K562 (cell line): ENCODE measurements around the gene DUSP19. TPM values are rescaled to one million over a fixed set of nuclear protein-coding genes. Genes with fewer than 3 reads are reported as not detected.

Experiments used
- ATAC-seq: fragments of 200-7000 bp; cut with Tn5 transposase; 3 replicates; pipeline ENCODE4 v1.9.1; 2020; ENCODE audit warnings: moderate library complexity
- Bru-seq: library from RNA; stranded (reverse); fragments of 400-500 nt; gene quantifications from one replicate; lab custom pipeline; 2021; lab: Mats Ljungman, UMichigan
- BruChase-seq, 2 experiments: library from RNA; stranded (reverse); fragments of 400-500 nt; gene quantifications; one replicate each; lab custom pipeline; 2021; lab: Mats Ljungman, UMichigan
- BruUV-seq: library from RNA; stranded (reverse); fragments of 400-500 nt; replicated peaks from 2 replicates; lab custom pipeline; 2021; lab: Mats Ljungman, UMichigan
- CTCF ChIA-PET: fragments of 300-600 bp; formaldehyde crosslinking; extraction: SDS; loops from one replicate; lab custom pipeline; 2021; ENCODE audit warnings: low intra/inter-chr PET ratio; lab: Yijun Ruan, JAX
- POLR2A ChIA-PET: fragments of 300-600, 350-650 bp; sonication (Branson Sonifier 250); formaldehyde crosslinking; extraction: SDS; loops from one replicate; lab custom pipeline; 2021; ENCODE audit warnings: antibody characterized with exemption, inconsistent platforms; lab: Yijun Ruan, JAX
- DNase-seq, 4 experiments: peaks; one replicate each; pipeline versions ENCODE4 v3.0.0 to v3.0.0-alpha.2; 2011 to 2018; ENCODE audit warnings: low spot score in 3 of 4, mixed read lengths in 3 of 4; ENCODE audit errors: extremely low read depth in 1 of 4
- FAIRE-seq: peaks from 2 replicates; lab custom pipeline; 2011; peaks lifted over from hg19 to GRCh38; lab: Jason Lieb, UNC
- H2AFZ ChIP-seq: 2 replicates; pipeline ENCODE4 v1.6.0; 2011; ENCODE audit warnings: low read depth, low read length, control low read depth, inconsistent platforms
- H3K27ac ChIP-seq: fragments of 200-600 bp; 3 replicates; pipeline ENCODE4 v1.8.0; 2011; ENCODE audit warnings: low read depth, mild to moderate bottlenecking, control low read depth, inconsistent platforms, low read length, moderate library complexity, mixed read lengths; ENCODE audit errors: extremely low read depth
- H3K27me3 ChIP-seq, 2 experiments: fragments of 300-600 bp in 1 of 2; 2 replicates in 1 of 2; 3 replicates in 1 of 2; pipeline versions ENCODE4 v1.6.0 to v1.8.0; 2011; ENCODE audit warnings: inconsistent platforms in 2 of 2, low read length in 2 of 2, mild to moderate bottlenecking in 1 of 2, mixed read lengths in 1 of 2, moderate library complexity in 1 of 2; ENCODE audit not compliant: control insufficient read depth in 2 of 2, insufficient read depth in 2 of 2
- H3K36me3 ChIP-seq: fragments of 300-600 bp; 3 replicates; pipeline ENCODE4 v1.8.0; 2011; ENCODE audit warnings: mild to moderate bottlenecking, low read length, inconsistent platforms; ENCODE audit not compliant: control insufficient read depth, insufficient read depth
- H3K4me1 ChIP-seq, 2 experiments: fragments of 200-600 bp in 1 of 2; replicated peaks in 1 of 2; 2 replicates in 1 of 2; 3 replicates in 1 of 2; pipeline versions ENCODE4 v1.5.1 to v1.8.0; 2011; ENCODE audit warnings: inconsistent platforms in 2 of 2, low read length in 2 of 2, mild to moderate bottlenecking in 1 of 2, mixed read lengths in 1 of 2, moderate library complexity in 1 of 2; ENCODE audit not compliant: control insufficient read depth in 2 of 2, insufficient read depth in 2 of 2
- H3K4me2 ChIP-seq: 2 replicates; pipeline ENCODE4 v1.6.1; 2011; ENCODE audit warnings: low read length, control low read depth, inconsistent platforms, mixed read lengths; ENCODE audit not compliant: insufficient read depth
- H3K4me3 ChIP-seq: fragments of 200-600 bp; sonication (generic), shearing (Covaris generic); 2 replicates; pipeline ENCODE4 v1.5.1; 2016; ENCODE audit warnings: control low read depth, inconsistent platforms
- H3K79me2 ChIP-seq: fragments of 200-600 bp; 3 replicates; pipeline ENCODE4 v1.8.0; 2011; ENCODE audit warnings: low read length, inconsistent platforms; ENCODE audit not compliant: control insufficient read depth, insufficient read depth
- H3K9ac ChIP-seq, 2 experiments: 2 replicates each; pipeline versions ENCODE4 v1.6.0 to v1.6.1; 2011; ENCODE audit warnings: low read depth in 2 of 2, low read length in 2 of 2, control low read depth in 1 of 2, inconsistent platforms in 1 of 2, mild to moderate bottlenecking in 1 of 2, mixed read lengths in 1 of 2; ENCODE audit not compliant: insufficient read depth in 1 of 2
- H3K9me1 ChIP-seq: one replicate; pipeline ENCODE4 v1.6.0; 2011; ENCODE audit warnings: inconsistent platforms, mild to moderate bottlenecking, low read length, moderate library complexity; ENCODE audit not compliant: control insufficient read depth, insufficient read depth
- H3K9me3 ChIP-seq: replicated peaks from 2 replicates; pipeline ENCODE4 v1.5.1; 2011; ENCODE audit warnings: low read depth, low read length, inconsistent platforms; ENCODE audit not compliant: control insufficient read depth, insufficient read depth
- H4K20me1 ChIP-seq: replicated peaks from 2 replicates; pipeline ENCODE4 v1.6.1; 2011; ENCODE audit warnings: low read length, inconsistent platforms, mixed read lengths; ENCODE audit not compliant: control insufficient read depth, insufficient read depth
- EHMT2 ChIP-seq: fragments of 450-650 bp; IDR thresholded peaks from 2 replicates; pipeline ENCODE4 v1.6.1; 2018; ENCODE audit warnings: antibody characterized with exemption
- EP300 ChIP-seq: IDR thresholded peaks from 2 replicates; pipeline ENCODE4 v1.6.1; 2012; ENCODE audit warnings: low read length, improper control_type of control experiment
- ID3 ChIP-seq, 2 experiments: fragments of 250-450 bp in 1 of 2; fragments of 450-650 bp in 1 of 2; sonication (Bioruptor Pico) in 1 of 2; IDR thresholded peaks; 2 replicates each; pipeline versions ENCODE4 v1.6.1 to v1.8.0; 2016 to 2021; ENCODE audit warnings: mild to moderate bottlenecking in 2 of 2, moderate library complexity in 2 of 2, missing compliant biosample characterization in 1 of 2, missing genetic modification characterization in 1 of 2
- MTA3 ChIP-seq: fragments of 450-650 bp; formaldehyde crosslinking; IDR thresholded peaks from 2 replicates; pipeline ENCODE4 v1.6.1; 2017; ENCODE audit warnings: mild to moderate bottlenecking, borderline replicate concordance
- NCOA1 ChIP-seq: fragments of 450-650 bp; IDR thresholded peaks from 2 replicates; pipeline ENCODE4 v1.6.1; 2016; ENCODE audit warnings: low read depth
- NONO ChIP-seq, 2 experiments: fragments of 200-400 bp in 1 of 2; fragments of 450-650 bp in 1 of 2; formaldehyde crosslinking in 1 of 2; IDR thresholded peaks; 2 replicates each; pipeline ENCODE4 v1.6.1; 2017; ENCODE audit warnings: low read depth in 2 of 2, mild to moderate bottlenecking in 2 of 2, moderate library complexity in 2 of 2, low read length in 1 of 2
- NR2C1 ChIP-seq, 2 experiments: fragments of 450-650 bp; IDR thresholded peaks; 2 replicates each; pipeline ENCODE4 v1.6.1; 2017; ENCODE audit warnings: mild to moderate bottlenecking in 2 of 2, antibody characterized with exemption in 1 of 2, inconsistent platforms in 1 of 2, missing compliant biosample characterization in 1 of 2, missing genetic modification characterization in 1 of 2
- NR2F6 ChIP-seq: fragments of 450-650 bp; formaldehyde crosslinking; IDR thresholded peaks from 2 replicates; pipeline ENCODE4 v1.4.0; 2020; ENCODE audit warnings: mild to moderate bottlenecking
- PHTF2 ChIP-seq: fragments of 250-450 bp; sonication (Bioruptor Pico); IDR thresholded peaks from 2 replicates; pipeline ENCODE4 v1.5.0; 2021; ENCODE audit warnings: mild to moderate bottlenecking
- SMARCA5 ChIP-seq: fragments of 450-650 bp; IDR thresholded peaks from 2 replicates; pipeline ENCODE4 v1.6.1; 2016
- ZKSCAN1 ChIP-seq: fragments of 150-350 bp; IDR thresholded peaks from 2 replicates; pipeline ENCODE4 v1.6.1; 2016; ENCODE audit warnings: low read depth, low read length
- ZNF146 ChIP-seq: IDR thresholded peaks from one replicate; pipeline ENCODE4 v1.6.1; 2018; ENCODE audit warnings: missing compliant biosample characterization; ENCODE audit not compliant: unreplicated experiment
- ZNF184 ChIP-seq: sonication (generic); formaldehyde crosslinking; IDR thresholded peaks from 2 replicates; pipeline ENCODE4 v1.5.0; 2020; ENCODE audit warnings: missing genetic modification reagents
- ZNF23 ChIP-seq: fragments of 250-450 bp; sonication (Bioruptor Pico); IDR thresholded peaks from 2 replicates; pipeline ENCODE4 v1.4.0; 2020; ENCODE audit warnings: mild to moderate bottlenecking
- ZNF24 ChIP-seq: fragments of 450-650 bp; IDR thresholded peaks from 2 replicates; pipeline ENCODE4 v1.6.1; 2016
- ZNF274 ChIP-seq: IDR thresholded peaks from 2 replicates; pipeline ENCODE4 v1.6.1; 2011; ENCODE audit warnings: low read depth, mild to moderate bottlenecking, low read length, moderate library complexity, borderline replicate concordance
- WGBS: fragments of 100-300 bp; shearing (Covaris generic); methylation state at CpG from one replicate; pipeline ENCODE4 v1.1.6; 2016; ENCODE audit warnings: low coverage, mixed read lengths; ENCODE audit not compliant: insufficient coverage; ENCODE audit errors: missing lambda C conversion rate; 5-methylcytosine and 5-hydroxymethylcytosine counted together
- in situ Hi-C: fragments of 300-500 bp; cut with MboI; formaldehyde crosslinking; loops from 4 replicates; pipeline ENCODE4 v1.15.0; 2018; ENCODE audit warnings: inconsistent platforms, mixed read lengths
- intact Hi-C: fragments of 100-400 bp; cut with micrococcal nuclease; formaldehyde crosslinking; loops from 2 replicates; pipeline ENCODE4 v1.14.2; 2022
- long read RNA-seq, 3 experiments: library from polyadenylated mRNA in 2 of 3; library from RNA in 1 of 3; unstranded in 2 of 3; stranded (forward) in 1 of 3; transcript quantifications; one replicate each; pipeline ENCODE4 v2.0.0, GENCODE V29; 2019 to 2022
- polyA minus RNA-seq, 3 experiments: library from RNA; depleted of rRNA, polyadenylated mRNA; stranded (reverse); fragments of >200 nt; gene quantifications; 2 replicates each; pipeline ENCODE4 v1.2.3, GENCODE V29; 2011
- polyA plus RNA-seq, 8 experiments: library from polyadenylated mRNA; depleted of rRNA in 4 of 8; stranded (reverse) in 5 of 8; unstranded in 3 of 8; fragments of >200 nt; fragmentation: Nextera tagmentation in 2 of 8; fragmentation: Illumina TruSeq in 1 of 8; extraction: Ambion mirVana in 2 of 8; extraction: Trizol in 1 of 8; gene quantifications; 2 replicates each; pipeline versions ENCODE4 v1.2.1 to v1.2.3, GENCODE V29; 2011 to 2014; ENCODE audit warnings: inconsistent platforms in 1 of 8, missing spikeins in 1 of 8
- total RNA-seq, 7 experiments: library from RNA; depleted of rRNA in 6 of 7; stranded (reverse); fragments of >200 nt in 6 of 7; fragmentation: Illumina TruSeq in 2 of 7; extraction: Trizol in 2 of 7; gene quantifications; 2 replicates each; pipeline versions ENCODE4 v1.2.1 to v1.2.3, GENCODE V29; 2011 to 2021; ENCODE audit warnings: low replicate concordance in 1 of 7

DUSP19 gene, protein sequence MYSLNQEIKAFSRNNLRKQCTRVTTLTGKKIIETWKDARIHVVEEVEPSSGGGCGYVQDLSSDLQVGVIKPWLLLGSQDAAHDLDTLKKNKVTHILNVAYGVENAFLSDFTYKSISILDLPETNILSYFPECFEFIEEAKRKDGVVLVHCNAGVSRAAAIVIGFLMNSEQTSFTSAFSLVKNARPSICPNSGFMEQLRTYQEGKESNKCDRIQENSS
- total RNA-seq (2011; cell fraction: chromatin; rRNA removed; ENCODE audit: low replicate concordance): 1.3 and 2.0 TPM in 2 replicates
- total RNA-seq (2011; cell fraction: nucleolus; rRNA removed): 1.1 and 1.2 TPM in 2 replicates
- total RNA-seq (2011; cell fraction: nucleoplasm; rRNA removed): 2.1 and 2.4 TPM in 2 replicates
- total RNA-seq (2014; rRNA removed) (2.7 and 3.1 TPM in 2 replicates), total RNA-seq (2014; rRNA removed; fragmentation: Illumina TruSeq; extraction: Trizol) (3.5 and 5.6 TPM in 2 replicates), total RNA-seq (2015; rRNA removed; fragmentation: Illumina TruSeq; extraction: Trizol) (3.2 and 3.7 TPM in 2 replicates), total RNA-seq (2021) (3.5 and 4.7 TPM in 2 replicates), polyA plus RNA-seq (2011; rRNA removed) (4.8 and 6.3 TPM in 2 replicates), polyA plus RNA-seq (2014; fragmentation: Illumina TruSeq; extraction: Trizol) (1.2 and 1.6 TPM in 2 replicates), polyA plus RNA-seq (2014; fragmentation: Nextera tagmentation; extraction: Ambion mirVana) (1 to 10 TPM; 2.7 to 3.1 TPM), polyA plus RNA-seq (2014; rRNA removed) (2.0 and 2.7 TPM in 2 replicates), polyA minus RNA-seq (2011; rRNA and poly(A)+ RNA removed) (5.7 and 6.0 TPM in 2 replicates), Bru-seq, nascent RNA (percentile 49 among the genes with signal in this experiment), BruChase-seq, experiment 1, labeled RNA remaining after a 2-hour chase (percentile 46 among the genes with signal in this experiment), BruChase-seq, experiment 2, labeled RNA remaining after a 6-hour chase (percentile 52 among the genes with signal in this experiment)
- polyA plus RNA-seq (2011; cell fraction: cytosol; rRNA removed): 1.3 and 3.1 TPM in 2 replicates
- 0.97 and 1.2 TPM in 2 replicates for polyA plus RNA-seq (2011; cell fraction: nucleus; rRNA removed)
- 1.0 and 2.1 TPM in 2 replicates for polyA plus RNA-seq (2012)
- polyA minus RNA-seq (2011; cell fraction: cytosol; rRNA and poly(A)+ RNA removed): 2.2 and 2.6 TPM in 2 replicates
- polyA minus RNA-seq (2011; cell fraction: nucleus; rRNA and poly(A)+ RNA removed): 0.67 and 2.0 TPM in 2 replicates
- long read RNA-seq, experiment 1, full-length matches to known transcripts: 5 of 12 reads
- long read RNA-seq, experiment 1, partial matches to known transcripts: 0 of 12 reads
- long read RNA-seq, experiment 1, other reads (novel, unspliced or antisense): 7 of 12 reads
- long read RNA-seq, experiment 2, full-length matches to known transcripts: 1 of 1 reads
- long read RNA-seq, experiment 2, partial matches to known transcripts: 0 of 1 reads
- long read RNA-seq, experiment 2, other reads (novel, unspliced or antisense): 0 of 1 reads
- long read RNA-seq, experiment 3, full-length matches to known transcripts: 1 of 1 reads
- long read RNA-seq, experiment 3, partial matches to known transcripts: 0 of 1 reads
- long read RNA-seq, experiment 3, other reads (novel, unspliced or antisense): 0 of 1 reads

DNA sequence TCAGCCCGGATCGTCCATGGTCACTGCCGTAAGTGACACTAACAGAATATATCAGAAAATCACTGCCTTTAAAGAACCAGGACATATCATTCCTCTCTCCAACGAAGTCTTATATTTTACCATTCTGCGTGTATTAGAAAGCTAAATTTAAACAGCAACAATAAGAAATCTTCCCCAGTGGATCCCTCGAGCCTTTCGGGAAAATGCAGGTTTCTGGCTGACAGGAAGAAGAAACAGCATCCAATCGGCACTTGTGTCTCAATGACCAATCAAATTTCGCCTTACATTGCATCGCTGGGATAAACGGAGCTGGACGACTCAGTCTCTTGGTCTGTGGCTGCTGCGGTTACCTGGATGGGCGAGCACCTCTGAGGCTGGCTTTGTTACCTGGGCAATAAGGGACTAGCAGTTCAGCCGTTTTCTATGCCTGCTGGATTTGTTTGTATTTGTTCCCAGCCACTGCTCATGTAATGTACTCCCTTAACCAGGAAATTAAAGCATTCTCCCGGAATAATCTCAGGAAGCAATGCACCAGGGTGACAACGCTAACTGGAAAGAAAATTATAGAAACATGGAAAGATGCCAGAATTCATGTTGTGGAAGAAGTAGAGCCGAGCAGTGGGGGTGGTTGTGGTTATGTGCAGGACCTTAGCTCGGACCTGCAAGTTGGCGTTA, at the start of gene DUSP19:
Gene DUSP19 (plus strand): TSS at position 284 of the 675 bp plus-strand sequence. CDS start 187 bp downstream, at position 471.
- Histone ChIP-seq H3K4me2 (peak within 1 kb of the TSS; percentile 94), H3K9me3 (no peaks in the 10 kb centered on the region), H3K4me3 (peak within 1 kb of the TSS; percentile 58), H3K4me1 (peaks cover 0 to 13% of the 10 kb centered on the region in 2 experiments; a peak in 2 of 5 replicates), H3K9me1 (no peaks in the 10 kb centered on the region), H3K9ac (peak within 1 kb of the TSS; percentile 72 to 88), H3K79me2 (peaks cover 6% of the 10 kb centered on the region; the same call in 2 of the 3 replicates), H3K27ac (peak within 1 kb of the TSS; percentile 68), H3K27me3 (no peaks in the 10 kb centered on the region), H4K20me1 (no peaks in the 10 kb centered on the region), H2AFZ (peak within 1 kb of the TSS; percentile 94), H3K36me3 (no peaks in the 10 kb centered on the region)
- ATAC-seq (peak; percentile 90), DNase-seq (peak; percentile 97 to 99 (median 98)), FAIRE-seq (peak; percentile 99)
- in situ Hi-C loops: no loop called here
- 1% methylated on average over 20 of the region's 20 CpGs for WGBS
- BruUV-seq: no TSS peak
- intact Hi-C loops: loop anchor here (1.0 kb wide), 2 partner anchors 40 to 46 kb away; partner anchors contain the start of genes NCKAP1 and NUP35
- CTCF ChIA-PET: no interaction called here
- POLR2A ChIA-PET: interaction anchor here (0.7 to 1.8 kb wide), 9 partner anchors 7 to 1572 kb away, joined by 3 to 6 read pairs (median 4); no protein-coding TSS in a partner anchor
- TF ChIP-seq ZNF146 (CRISPR knock-in tag) (no peak), SMARCA5 (0 out of 2 replicates have a peak, but pooled peaks have one; percentile 12), ZNF23 (no peak), NR2C1 (IDR thresholded peaks at IDR 0.05) (0 out of 2 replicates have a peak, but pooled peaks have one; percentile 12), NR2C1 (tag; IDR thresholded peaks at IDR 0.05) (peak; percentile 10; the same call in 1 of the 2 replicates), ZNF24 (peak; percentile 18; the same call in 1 of the 2 replicates), PHTF2 (no peak), NR2F6 (no peak), ZNF184 (no peak), EP300 (no peak), NONO (IDR thresholded peaks at IDR 0.05; ENCODE audit: low read depth in 2 of 2, low read length in 1 of 2) (no peak), ZKSCAN1 (no peak; the same call in 1 of the 2 replicates), ZNF274 (no peak), EHMT2 (0 out of 2 replicates have a peak, but pooled peaks have one; percentile 53), NCOA1 (no peak; the same call in 1 of the 2 replicates), ID3 (CRISPR knock-in tag; IDR thresholded peaks at IDR 0.05) (no peak), ID3 (tag; IDR thresholded peaks at IDR 0.05) (peak; percentile 38; the same call in 1 of the 2 replicates), MTA3 (peak; percentile 78; the same call in 1 of the 2 replicates)
